Keratinocyte (primary cell): ENCODE data around the gene EHMT1. TPM values are rescaled to one million over a fixed set of nuclear protein-coding genes. Genes with fewer than 3 reads are reported as not detected.
A peak's percentile ranks its signal among the peaks of the same experiment; 100 is the strongest.

Experiments used
- DNase-seq: peaks from one replicate; pipeline ENCODE4 v3.0.0-alpha.2; 2011; ENCODE audit warnings: low read depth, missing footprints, low spot score
- FAIRE-seq: peaks from 2 replicates; lab custom pipeline; 2011; peaks lifted over from hg19 to GRCh38; lab: Jason Lieb, UNC
- H2AFZ ChIP-seq: 2 replicates; pipeline ENCODE4 v1.6.0; 2012; ENCODE audit warnings: low read length, control low read depth, inconsistent platforms; ENCODE audit not compliant: control insufficient read depth
- H3K27ac ChIP-seq: 2 replicates; pipeline ENCODE4 v1.5.1; 2011; ENCODE audit warnings: low read length; ENCODE audit not compliant: control insufficient read depth, insufficient read depth
- H3K27me3 ChIP-seq: 3 replicates; pipeline ENCODE4 v1.6.0; 2011; ENCODE audit warnings: low read length; ENCODE audit not compliant: control insufficient read depth, insufficient read depth; ENCODE audit errors: extremely low read depth
- H3K36me3 ChIP-seq, 2 experiments: 2 replicates in 1 of 2; 3 replicates in 1 of 2; pipeline ENCODE4 v1.5.1; 2011; ENCODE audit warnings: low read length in 2 of 2, mild to moderate bottlenecking in 1 of 2; ENCODE audit not compliant: control insufficient read depth in 2 of 2, insufficient read depth in 2 of 2; ENCODE audit errors: extremely low read depth in 1 of 2
- H3K4me1 ChIP-seq: 3 replicates; pipeline ENCODE4 v1.5.1; 2011; ENCODE audit warnings: low read length; ENCODE audit not compliant: control insufficient read depth, insufficient read depth; ENCODE audit errors: extremely low read depth
- H3K4me2 ChIP-seq: 3 replicates; pipeline ENCODE4 v1.6.0; 2011; ENCODE audit warnings: low read depth, low read length; ENCODE audit not compliant: control insufficient read depth, insufficient read depth; ENCODE audit errors: extremely low read depth
- H3K4me3 ChIP-seq, 3 experiments: fragments of 200-600 bp in 1 of 3; sonication (generic) in 1 of 3; 2 replicates in 2 of 3; 3 replicates in 1 of 3; pipeline ENCODE4 v1.5.1; 2011 to 2016; ENCODE audit warnings: low read length in 3 of 3, mild to moderate bottlenecking in 3 of 3, control low read depth in 2 of 3, inconsistent platforms in 1 of 3, low read depth in 1 of 3, mixed read lengths in 1 of 3, mixed run types in 1 of 3, moderate library complexity in 1 of 3; ENCODE audit not compliant: control insufficient read depth in 2 of 3, insufficient read depth in 2 of 3; ENCODE audit errors: extremely low read depth in 1 of 3
- H3K79me2 ChIP-seq: 2 replicates; pipeline ENCODE4 v1.6.0; 2012; ENCODE audit warnings: low read length; ENCODE audit not compliant: control insufficient read depth, insufficient read depth
- H3K9ac ChIP-seq: 3 replicates; pipeline ENCODE4 v1.6.0; 2011; ENCODE audit warnings: low read length; ENCODE audit not compliant: control insufficient read depth, insufficient read depth; ENCODE audit errors: extremely low read depth
- H3K9me1 ChIP-seq: 3 replicates; pipeline ENCODE4 v1.6.0; 2011; ENCODE audit warnings: low read length; ENCODE audit not compliant: control insufficient read depth, insufficient read depth; ENCODE audit errors: extremely low read depth
- H3K9me3 ChIP-seq: 2 replicates; pipeline ENCODE4 v1.5.1; 2012; ENCODE audit warnings: low read depth, low read length; ENCODE audit not compliant: control insufficient read depth
- H4K20me1 ChIP-seq: 3 replicates; pipeline ENCODE4 v1.6.0; 2011; ENCODE audit warnings: low read length; ENCODE audit not compliant: control insufficient read depth, insufficient read depth; ENCODE audit errors: extremely low read depth
- CTCF ChIP-seq, 3 experiments: IDR thresholded peaks in 1 of 3; conservative IDR thresholded peaks in 1 of 3; optimal IDR thresholded peaks in 1 of 3; 2 replicates in 2 of 3; 3 replicates in 1 of 3; pipeline versions ENCODE3 to v1.5.1; 2011; ENCODE audit warnings: low read length in 3 of 3, mild to moderate bottlenecking in 3 of 3, moderate library complexity in 2 of 3, control low read depth in 1 of 3, inconsistent platforms in 1 of 3; ENCODE audit not compliant: insufficient read depth in 2 of 3; ENCODE audit errors: extremely low read depth in 1 of 3
- EZH2 ChIP-seq: IDR thresholded peaks from one replicate; pipeline ENCODE4 v1.6.1; 2012; ENCODE audit warnings: inconsistent platforms, mild to moderate bottlenecking, low read length, moderate library complexity
- dilution Hi-C: fragments of 300-500 bp; cut with MboI; formaldehyde crosslinking; loops from one replicate; pipeline ENCODE4 v1.7.0; 2020; ENCODE audit warnings: low sequenced_read_pairs; ENCODE audit not compliant: extremely low pct_ligation_motif_present
- polyA plus RNA-seq, 5 experiments: library from polyadenylated mRNA; depleted of rRNA in 3 of 5; stranded (reverse) in 3 of 5; stranded (forward) in 1 of 5; unstranded in 1 of 5; fragments of >200 nt; gene quantifications; 1 replicate in 1 of 5; 2 replicates in 3 of 5; 3 replicates in 1 of 5; pipeline versions ENCODE4 v1.2.1 to v1.2.3, GENCODE V29; 2011 to 2012; ENCODE audit warnings: missing spikeins in 2 of 5, low read depth in 1 of 5, low replicate concordance in 1 of 5

EHMT1 gene
- polyA plus RNA-seq, 1 donor (not counting 4 experiments of a cell fraction or from before 2014, with no cell fraction given) = 25.9 TPM

DNA sequence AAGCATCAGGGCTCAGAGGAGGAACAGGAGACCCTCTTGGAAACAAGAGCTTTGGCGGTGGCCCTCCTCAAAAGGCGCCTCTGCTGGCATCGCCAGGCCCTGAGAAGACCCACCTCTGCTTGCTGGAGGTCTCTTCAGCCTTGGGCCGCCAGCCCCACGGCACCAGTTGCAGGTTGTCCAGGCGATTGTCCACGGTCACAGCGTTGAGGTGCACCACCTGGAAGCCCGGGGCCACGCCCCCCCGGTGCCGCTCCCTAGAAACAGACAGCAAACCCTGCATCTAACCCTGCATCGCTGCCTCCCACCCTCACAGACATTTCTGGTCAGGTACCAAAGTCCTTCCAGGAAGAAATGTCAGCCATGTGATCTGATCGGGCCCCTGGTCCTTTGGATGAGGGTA lies 32.0 kb upstream of the EHMT1 start:
- Histone ChIP-seq H3K9me1 (no peaks in the 10 kb centered on the region), H2AFZ (no peak overlapping the region), H3K9ac (no peak overlapping the region), H3K27ac (no peak overlapping the region), H3K4me3 (no peak overlapping the region), H3K4me2 (no peak overlapping the region), H3K27me3 (no peaks in the 10 kb centered on the region), H3K79me2 (peaks cover 60% of the 10 kb centered on the region), H3K36me3 (peaks cover 40 to 53% of the 10 kb centered on the region in 2 experiments), H3K9me3 (no peaks in the 10 kb centered on the region), H3K4me1 (peaks cover 13% of the 10 kb centered on the region), H4K20me1 (peaks cover 11% of the 10 kb centered on the region)
- no peak for DNase-seq
- FAIRE-seq = no peak
- dilution Hi-C loops = no loop called here
- no peak for TF ChIP-seq EZH2
- TF ChIP-seq CTCF (optimal IDR thresholded peaks at IDR 0.05 in 1 of 3, IDR thresholded peaks at IDR 0.05 in 1 of 3, conservative IDR thresholded peaks at IDR 0.05 in 1 of 3; ENCODE audit: extremely low read depth in 1 of 3, insufficient read depth in 2 of 3, low read length in 3 of 3) = no peak

DNA sequence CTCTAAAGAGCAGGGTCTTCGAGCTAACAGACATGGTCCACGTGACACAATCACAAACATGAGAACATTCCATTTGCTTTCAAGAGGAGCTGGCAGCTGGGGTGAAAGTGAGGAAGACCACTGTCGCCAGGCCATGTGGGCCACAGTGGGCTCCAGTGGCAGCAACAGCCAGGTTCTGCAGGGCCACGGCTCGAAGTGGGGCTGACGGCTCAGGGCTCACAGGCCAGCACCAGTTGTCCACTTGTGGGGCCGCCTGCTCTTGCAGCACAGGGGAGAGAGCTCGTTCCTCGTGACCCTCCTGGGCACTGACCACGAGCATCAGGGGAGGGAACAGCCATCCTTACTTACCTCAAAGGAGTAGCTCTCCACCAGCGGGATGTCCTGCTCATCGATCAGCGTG lies 30.5 kb upstream of the EHMT1 start:
- Histone ChIP-seq H3K4me2 (peak overlapping the region; percentile 97), H4K20me1 (peaks cover 11% of the 10 kb centered on the region), H3K9me1 (no peaks in the 10 kb centered on the region), H3K36me3 (peaks cover 30 to 45% of the 10 kb centered on the region in 2 experiments), H3K9me3 (no peaks in the 10 kb centered on the region), H3K4me1 (peaks cover 13% of the 10 kb centered on the region), H3K4me3 (no peak overlapping the region), H3K79me2 (peaks cover 56% of the 10 kb centered on the region), H3K27me3 (no peaks in the 10 kb centered on the region), H2AFZ (no peak overlapping the region), H3K9ac (no peak overlapping the region), H3K27ac (no peak overlapping the region)
- TF ChIP-seq EZH2 (no peak), CTCF (optimal IDR thresholded peaks at IDR 0.05 in 1 of 3, IDR thresholded peaks at IDR 0.05 in 1 of 3, conservative IDR thresholded peaks at IDR 0.05 in 1 of 3; ENCODE audit: extremely low read depth in 1 of 3, insufficient read depth in 2 of 3, low read length in 3 of 3) (no peak)
- no peak for FAIRE-seq
- DNase-seq = no peak
- dilution Hi-C loops = no loop called here
